ENCODE data around the gene ACP7. TPM values are rescaled to one million over a fixed set of nuclear protein-coding genes. Genes with fewer than 3 reads are reported as not detected.

The ACP7 gene
- polyA plus RNA-seq, 1 of the 3 experiments (the other 2 are of a cell fraction): 0.36 TPM

DNA sequence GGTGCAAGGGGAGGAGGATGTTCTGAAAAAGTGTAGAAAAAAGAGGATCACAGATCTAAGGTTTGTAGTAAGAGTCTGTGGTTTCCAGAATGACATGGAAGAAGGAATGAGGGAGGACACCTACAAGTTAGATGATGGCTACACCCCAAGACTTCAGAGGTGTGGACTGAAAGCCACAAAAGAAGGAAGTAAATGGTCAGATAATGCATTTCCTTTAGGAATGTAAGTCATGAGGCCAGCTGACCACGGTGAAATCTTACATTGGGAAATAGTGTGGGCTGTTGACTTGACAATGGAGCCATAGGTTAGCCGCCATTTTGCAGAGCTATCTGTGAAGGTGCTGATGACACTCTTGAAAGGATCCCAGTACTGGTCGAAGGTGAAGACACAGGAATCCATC is 26.6 kb upstream of the ACP7 start (continued):
- TF ChIP-seq, protein P1, sequence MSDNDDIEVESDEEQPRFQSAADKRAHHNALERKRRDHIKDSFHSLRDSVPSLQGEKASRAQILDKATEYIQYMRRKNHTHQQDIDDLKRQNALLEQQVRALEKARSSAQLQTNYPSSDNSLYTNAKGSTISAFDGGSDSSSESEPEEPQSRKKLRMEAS (IDR thresholded peaks at IDR 0.05; ENCODE audit: low read depth): no peak
- TF ChIP-seq EZH2phosphoT487 (IDR thresholded peaks at IDR 0.05; ENCODE audit: borderline replicate concordance, low read depth) (no peak), RCOR1 (IDR thresholded peaks at IDR 0.05; ENCODE audit: low read length) (no peak), TCF12 (IDR thresholded peaks at IDR 0.05) (no peak), RFX5 (IDR thresholded peaks at IDR 0.05; ENCODE audit: low read length) (no peak)
- TF ChIP-seq, protein P2, sequence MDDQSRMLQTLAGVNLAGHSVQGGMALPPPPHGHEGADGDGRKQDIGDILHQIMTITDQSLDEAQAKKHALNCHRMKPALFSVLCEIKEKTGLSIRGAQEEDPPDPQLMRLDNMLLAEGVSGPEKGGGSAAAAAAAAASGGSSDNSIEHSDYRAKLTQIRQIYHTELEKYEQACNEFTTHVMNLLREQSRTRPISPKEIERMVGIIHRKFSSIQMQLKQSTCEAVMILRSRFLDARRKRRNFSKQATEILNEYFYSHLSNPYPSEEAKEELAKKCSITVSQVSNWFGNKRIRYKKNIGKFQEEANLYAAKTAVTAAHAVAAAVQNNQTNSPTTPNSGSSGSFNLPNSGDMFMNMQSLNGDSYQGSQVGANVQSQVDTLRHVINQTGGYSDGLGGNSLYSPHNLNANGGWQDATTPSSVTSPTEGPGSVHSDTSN (IDR thresholded peaks at IDR 0.05): no peak

DNA sequence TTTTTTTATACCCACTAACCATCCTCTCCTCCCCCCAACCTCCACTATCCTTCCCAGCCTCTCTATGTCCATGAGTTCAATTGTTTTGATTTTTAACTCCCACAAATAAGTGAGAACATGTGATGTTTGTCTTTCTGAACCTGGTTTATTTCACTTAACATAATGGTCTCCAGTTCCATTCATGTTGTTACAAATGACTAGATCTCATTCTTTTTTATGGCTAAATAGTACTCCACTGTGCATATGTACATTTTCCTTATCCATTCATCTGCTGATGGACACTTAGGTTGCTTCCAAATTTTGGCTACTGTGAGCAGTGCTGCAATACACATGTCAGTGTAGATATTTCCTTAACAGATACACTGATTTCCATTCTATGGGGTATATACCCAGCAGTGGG is 24.9 kb upstream of the ACP7 start:
- TF ChIP-seq, protein P3, sequence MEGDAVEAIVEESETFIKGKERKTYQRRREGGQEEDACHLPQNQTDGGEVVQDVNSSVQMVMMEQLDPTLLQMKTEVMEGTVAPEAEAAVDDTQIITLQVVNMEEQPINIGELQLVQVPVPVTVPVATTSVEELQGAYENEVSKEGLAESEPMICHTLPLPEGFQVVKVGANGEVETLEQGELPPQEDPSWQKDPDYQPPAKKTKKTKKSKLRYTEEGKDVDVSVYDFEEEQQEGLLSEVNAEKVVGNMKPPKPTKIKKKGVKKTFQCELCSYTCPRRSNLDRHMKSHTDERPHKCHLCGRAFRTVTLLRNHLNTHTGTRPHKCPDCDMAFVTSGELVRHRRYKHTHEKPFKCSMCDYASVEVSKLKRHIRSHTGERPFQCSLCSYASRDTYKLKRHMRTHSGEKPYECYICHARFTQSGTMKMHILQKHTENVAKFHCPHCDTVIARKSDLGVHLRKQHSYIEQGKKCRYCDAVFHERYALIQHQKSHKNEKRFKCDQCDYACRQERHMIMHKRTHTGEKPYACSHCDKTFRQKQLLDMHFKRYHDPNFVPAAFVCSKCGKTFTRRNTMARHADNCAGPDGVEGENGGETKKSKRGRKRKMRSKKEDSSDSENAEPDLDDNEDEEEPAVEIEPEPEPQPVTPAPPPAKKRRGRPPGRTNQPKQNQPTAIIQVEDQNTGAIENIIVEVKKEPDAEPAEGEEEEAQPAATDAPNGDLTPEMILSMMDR (IDR thresholded peaks at IDR 0.05): no peak
- no peak for TF ChIP-seq MEF2A (IDR thresholded peaks at IDR 0.05; ENCODE audit: borderline replicate concordance, low read depth)
- TF ChIP-seq, protein P4, sequence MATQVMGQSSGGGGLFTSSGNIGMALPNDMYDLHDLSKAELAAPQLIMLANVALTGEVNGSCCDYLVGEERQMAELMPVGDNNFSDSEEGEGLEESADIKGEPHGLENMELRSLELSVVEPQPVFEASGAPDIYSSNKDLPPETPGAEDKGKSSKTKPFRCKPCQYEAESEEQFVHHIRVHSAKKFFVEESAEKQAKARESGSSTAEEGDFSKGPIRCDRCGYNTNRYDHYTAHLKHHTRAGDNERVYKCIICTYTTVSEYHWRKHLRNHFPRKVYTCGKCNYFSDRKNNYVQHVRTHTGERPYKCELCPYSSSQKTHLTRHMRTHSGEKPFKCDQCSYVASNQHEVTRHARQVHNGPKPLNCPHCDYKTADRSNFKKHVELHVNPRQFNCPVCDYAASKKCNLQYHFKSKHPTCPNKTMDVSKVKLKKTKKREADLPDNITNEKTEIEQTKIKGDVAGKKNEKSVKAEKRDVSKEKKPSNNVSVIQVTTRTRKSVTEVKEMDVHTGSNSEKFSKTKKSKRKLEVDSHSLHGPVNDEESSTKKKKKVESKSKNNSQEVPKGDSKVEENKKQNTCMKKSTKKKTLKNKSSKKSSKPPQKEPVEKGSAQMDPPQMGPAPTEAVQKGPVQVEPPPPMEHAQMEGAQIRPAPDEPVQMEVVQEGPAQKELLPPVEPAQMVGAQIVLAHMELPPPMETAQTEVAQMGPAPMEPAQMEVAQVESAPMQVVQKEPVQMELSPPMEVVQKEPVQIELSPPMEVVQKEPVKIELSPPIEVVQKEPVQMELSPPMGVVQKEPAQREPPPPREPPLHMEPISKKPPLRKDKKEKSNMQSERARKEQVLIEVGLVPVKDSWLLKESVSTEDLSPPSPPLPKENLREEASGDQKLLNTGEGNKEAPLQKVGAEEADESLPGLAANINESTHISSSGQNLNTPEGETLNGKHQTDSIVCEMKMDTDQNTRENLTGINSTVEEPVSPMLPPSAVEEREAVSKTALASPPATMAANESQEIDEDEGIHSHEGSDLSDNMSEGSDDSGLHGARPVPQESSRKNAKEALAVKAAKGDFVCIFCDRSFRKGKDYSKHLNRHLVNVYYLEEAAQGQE (IDR thresholded peaks at IDR 0.05; ENCODE audit: low read depth, low read length): no peak
- Histone ChIP-seq H3K27me3 (ENCODE audit: insufficient read depth) (no peaks in the 10 kb centered on the region), H2AFZ (ENCODE audit: low read depth) (no peak overlapping the region), H3K27ac (ENCODE audit: low read depth in 2 of 2, low read length in 1 of 2) (no peak overlapping the region), H3K79me2 (ENCODE audit: insufficient read depth) (no peaks in the 10 kb centered on the region), H3K4me1 (ENCODE audit: control insufficient read depth in 1 of 2, insufficient read depth in 2 of 2, low read depth in 1 of 2, low read length in 1 of 2) (no peaks in the 10 kb centered on the region; a peak in 1 of 4 replicates), H3K4me2 (no peak overlapping the region), H4K20me1 (ENCODE audit: insufficient read depth) (no peaks in the 10 kb centered on the region), H3F3A (replicated peaks; ENCODE audit: insufficient read depth) (no peaks in the 10 kb centered on the region), H3K9me2 (no peaks in the 10 kb centered on the region), H3K9me3 (no peaks in the 10 kb centered on the region), H3K9ac (no peak overlapping the region), H3K36me3 (replicated peaks in 1 of 2; ENCODE audit: control insufficient read depth in 1 of 2, insufficient read depth in 2 of 2, low read length in 1 of 2) (no peaks in the 10 kb centered on the region), H3K4me3 (ENCODE audit: low read depth in 2 of 2, low read length in 1 of 2) (no peak overlapping the region)
- ChIA-PET CTCF (no interaction called here), POLR2A (no interaction called here)
- DNase-seq: no peak
